Hematopoietic multipotent progenitor cell treated with erythropoietin and hydrocortisone succinate and interleukin-3 and kit ligand, for 4 days (in vitro differentiated cells): ENCODE results near the gene GADL1.

Experiments used
- DNase-seq: peaks from one replicate; pipeline ENCODE4 v3.0.0-alpha.2; 2015

Gene GADL1

DNA sequence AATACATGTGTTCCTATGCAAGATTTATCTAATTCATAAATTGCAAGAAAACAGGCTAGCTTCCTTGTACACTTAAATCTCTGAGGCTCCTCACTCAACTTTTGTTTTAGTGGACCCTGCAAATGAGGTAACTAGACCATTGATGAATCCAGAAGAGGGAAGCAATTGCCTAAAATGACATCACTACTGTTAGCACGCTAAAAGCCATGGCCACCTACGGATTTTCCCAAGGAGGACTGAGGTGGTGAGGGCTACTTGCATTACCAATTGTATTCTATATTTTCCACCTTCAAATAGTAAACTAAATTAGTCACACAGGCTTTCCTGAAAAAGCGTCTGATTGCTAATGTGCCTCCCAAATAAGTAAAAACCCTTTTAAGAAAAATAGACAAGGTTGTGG is 140.7 kb downstream of the GADL1 start:
- no peak for DNase-seq

DNA sequence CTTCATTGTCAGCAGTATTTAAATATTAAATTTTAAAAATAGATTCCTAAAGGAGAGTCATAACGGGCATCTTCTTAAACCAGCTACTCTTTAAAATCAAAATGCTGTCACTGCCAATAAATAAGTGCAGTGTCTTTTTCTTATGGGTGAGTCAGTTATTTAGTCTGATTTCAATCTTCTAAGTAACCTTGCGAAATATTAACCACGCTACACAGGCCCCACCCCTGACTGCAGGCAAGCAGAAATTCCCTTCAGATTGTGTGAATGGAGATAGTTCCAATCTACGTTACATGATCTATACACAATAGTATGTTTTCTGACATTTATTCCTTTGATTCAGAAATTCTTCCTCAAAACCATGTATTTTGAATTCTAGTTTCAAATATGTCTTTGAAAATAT is 141.5 kb downstream of the GADL1 start:
- peak; percentile 78 for DNase-seq

- no peak for DNase-seq
Measured at GRCh38 chr3:30752491-30752890, 142.0 kb downstream of the GADL1 start.

DNA sequence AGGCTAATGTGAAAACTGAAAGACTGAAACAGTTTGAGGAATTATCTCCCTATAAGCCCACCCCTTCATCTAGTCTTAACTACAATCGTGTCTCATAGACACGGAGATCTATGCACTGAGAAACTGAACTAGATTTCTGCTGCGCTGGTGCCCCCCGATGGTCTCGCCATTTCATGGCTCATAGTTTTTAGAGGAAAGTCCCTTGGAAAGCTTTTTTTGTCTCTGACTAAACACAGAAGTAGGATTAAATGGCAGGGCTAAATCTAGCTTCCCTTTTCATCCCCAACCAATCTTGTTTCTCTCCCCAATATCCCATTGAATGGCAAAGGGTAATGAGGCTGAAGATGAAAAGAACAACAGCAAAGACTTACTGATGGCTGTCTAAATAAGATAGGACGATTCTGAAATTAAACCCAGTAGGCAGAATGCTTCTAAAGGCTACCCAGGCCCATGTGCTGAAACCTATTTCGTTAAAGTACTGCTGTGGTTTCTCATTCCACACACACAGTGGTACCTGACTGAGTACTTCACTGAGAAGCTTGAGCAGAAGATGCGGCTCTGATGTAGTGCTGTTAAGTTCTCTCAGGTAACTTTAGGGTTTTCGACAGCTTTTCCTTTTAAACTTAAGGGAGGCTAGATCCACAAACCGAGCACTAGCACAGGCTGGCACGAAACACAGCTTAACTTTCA is 142.7 kb downstream of the GADL1 start:
- peak; percentile 76 for DNase-seq

DNA sequence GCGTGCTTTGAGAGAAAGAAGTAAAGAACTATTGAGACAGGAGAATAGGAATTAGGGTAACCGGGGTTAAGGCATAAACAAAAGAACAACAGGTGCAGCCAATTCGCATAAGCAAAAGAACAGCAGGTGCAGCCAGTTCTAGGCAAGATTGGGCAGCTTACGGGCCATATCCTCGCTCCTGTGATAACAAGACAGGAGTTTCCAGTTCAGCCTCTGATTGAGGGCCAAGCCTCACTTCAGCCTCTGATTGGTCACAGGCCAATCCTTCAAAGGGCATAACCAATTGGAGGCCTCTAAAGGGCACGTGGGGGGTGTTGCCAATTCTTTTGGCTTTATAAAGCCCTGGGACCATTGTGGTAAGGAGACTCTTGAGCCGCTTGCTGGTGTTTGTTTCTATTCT is 143.5 kb downstream of the GADL1 start:
- no peak for DNase-seq

DNA sequence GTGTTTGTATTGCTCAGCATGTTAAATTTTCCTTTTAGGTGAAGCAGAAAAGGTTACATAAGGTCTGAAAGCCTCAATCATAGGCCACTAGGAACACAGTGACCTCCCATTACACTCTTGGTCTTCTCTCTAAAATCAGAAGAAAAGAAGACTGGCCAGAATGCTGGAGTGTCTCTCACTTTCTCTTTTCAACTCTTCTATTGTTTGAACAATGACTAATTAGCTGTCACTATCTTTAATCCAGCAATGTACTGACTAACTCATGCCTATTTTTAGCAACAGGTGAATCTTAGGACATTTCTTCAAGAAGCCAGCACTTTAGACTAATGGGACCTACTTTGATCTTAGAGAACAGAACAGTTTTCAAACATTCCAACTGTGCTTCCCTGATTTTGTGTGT is 145.2 kb downstream of the GADL1 start:
- no peak for DNase-seq

GRCh38 chr3:30747771-30748281 is 146.6 kb downstream of the GADL1 start:
- DNase-seq, result peak; percentile 89

DNA sequence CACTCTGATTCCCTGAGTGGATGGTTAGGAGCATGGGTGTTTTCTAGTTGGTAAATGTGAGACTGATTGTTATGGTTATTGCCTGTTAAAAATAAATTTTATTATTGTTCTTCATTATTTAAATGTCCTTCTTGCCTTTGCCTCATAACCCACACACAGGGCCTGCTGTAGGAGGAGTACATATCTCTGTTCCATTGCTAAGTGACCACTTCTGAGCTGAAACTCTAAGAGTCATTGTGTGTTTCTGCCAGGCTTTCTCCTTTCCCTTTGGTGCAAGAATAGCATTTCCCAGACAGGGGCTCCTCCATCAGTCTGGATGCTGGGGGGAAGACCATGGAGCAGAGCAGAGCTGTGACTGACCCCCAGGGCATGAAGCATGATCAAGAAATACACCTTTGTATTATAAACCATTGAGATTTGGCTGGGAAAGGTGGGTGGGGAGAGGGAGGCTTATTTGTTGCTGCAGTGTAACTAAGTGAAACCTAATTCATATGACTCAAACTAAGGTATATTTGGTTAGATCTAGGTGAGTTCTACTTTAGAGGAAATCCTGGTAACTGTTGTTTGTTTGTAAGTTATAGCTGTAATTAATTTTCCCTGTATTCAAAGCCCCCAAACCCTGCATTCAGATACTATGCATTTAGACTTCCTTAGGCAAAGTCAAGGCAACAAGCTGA is 150.7 kb downstream of the GADL1 start:
- DNase-seq, result no peak

GRCh38 chr3:30742796-30743619 is 151.5 kb downstream of the GADL1 start:
- DNase-seq, result no peak

DNA sequence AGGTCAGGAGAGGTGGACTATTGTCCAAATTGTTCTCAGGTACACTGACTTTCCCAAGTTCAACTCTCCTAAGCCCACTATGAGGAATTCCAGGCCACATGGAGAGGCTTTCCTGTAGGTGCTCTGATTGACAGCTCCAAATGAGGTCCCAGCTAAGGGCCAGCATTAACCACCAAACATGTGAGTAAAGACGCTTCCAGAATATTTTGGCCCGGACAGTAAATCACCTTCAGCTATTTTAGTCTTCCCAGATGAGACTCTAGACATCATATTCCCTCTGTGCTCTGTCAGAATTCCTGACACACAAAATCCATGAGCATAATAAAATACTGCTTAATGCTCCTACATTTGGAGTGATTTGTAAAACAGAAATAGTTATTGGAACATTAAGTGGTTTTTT is 152.6 kb downstream of the GADL1 start:
- no peak for DNase-seq

DNA sequence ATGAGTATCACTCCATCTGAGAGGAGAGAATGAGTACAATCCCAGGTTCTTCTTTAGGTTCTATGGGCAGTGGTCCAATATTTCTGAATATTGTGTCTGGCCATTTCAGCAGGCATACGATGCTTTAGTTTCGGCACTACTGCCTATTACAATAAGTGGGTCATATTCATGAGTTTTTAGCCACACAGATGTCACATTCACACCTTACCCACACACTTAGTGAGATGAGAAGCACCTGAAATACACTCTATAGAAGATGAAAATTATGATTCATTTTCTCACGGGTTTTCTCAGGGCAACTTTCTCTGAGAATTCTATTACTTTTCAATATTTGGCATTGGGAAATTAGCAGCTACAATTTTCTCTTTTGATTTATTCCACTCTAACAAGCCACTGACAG is 155.9 kb downstream of the GADL1 start:
- DNase-seq, result no peak

GRCh38 chr3:30737743-30738499 is 156.5 kb downstream of the GADL1 start:
- DNase-seq, result no peak

DNA sequence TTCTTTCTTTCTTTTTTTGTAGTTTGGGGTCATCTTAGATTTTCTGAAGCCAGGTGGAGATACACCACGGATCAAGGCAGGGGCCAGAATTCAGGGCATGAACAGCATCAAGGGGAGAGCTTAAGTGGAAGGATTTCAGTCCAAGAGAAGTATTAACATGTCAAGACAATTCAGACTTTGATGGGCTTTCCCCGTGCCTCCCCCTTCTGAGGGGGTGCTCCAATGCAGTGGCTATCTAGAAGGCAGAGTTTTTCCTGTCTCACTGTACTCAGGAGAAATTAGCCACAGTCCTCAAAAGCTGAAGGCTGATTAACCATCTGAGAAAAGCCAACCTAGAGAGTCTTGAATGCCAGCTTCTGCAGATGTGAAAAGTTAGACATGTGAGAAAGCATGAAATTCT is 160.8 kb downstream of the GADL1 start:
- DNase-seq, result no peak

DNA sequence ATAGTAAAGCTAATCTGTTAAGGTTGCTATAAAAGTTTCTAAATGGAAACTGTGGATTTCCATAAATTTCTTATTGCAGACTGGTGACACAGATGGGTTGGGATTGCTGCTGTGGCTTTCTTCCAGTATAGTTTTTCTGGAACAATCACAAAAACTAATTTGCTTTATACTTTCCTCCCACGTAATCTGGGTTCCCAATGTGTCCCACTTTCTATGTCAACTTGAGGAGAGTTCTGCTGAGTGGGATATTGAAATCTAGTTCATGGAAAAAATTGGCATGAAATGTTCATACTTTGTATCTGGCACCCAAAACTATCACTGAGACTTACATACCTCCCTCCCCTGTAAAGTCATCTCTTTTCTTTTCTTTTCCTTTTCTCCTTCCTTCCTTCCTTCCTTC is 161.3 kb downstream of the GADL1 start:
- DNase-seq, result no peak

DNA sequence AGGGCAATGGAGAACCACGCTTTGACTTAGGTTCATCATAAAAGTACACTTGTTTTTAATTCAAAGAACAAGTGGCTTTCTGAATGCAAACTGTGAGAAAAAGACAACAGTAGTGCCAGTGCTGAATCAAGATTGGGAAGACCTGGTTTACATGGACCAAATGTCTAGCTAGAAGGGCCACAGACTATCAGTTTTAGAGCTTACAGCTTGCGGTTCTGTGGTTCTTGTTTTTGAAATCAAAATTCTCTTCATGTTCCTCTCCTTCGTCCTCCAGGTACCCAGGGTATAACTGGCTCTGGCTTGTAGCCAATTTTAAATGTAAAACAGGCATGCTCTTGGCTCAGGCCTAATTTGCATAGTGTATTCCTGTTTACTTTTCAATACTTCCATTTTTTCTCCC is 163.5 kb downstream of the GADL1 start:
- no peak for DNase-seq

DNA sequence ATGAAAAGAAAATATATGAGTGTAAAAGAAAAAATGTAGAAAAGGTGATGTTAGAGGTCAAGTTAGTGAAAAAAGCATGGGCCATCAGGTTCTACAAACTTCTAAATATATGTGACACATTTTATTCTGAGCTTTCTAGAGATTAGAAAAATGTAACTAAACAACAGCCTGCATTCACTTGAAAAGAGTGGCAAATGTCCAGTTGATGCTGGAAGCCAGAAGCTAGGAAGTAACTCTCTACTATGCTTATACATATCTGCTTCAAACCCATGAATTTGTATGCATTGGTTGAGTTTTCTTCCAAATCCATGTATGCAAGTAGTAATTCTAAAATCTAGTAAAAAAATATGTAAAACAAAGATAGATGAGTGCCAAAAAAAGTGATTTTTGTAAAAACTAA is 164.5 kb downstream of the GADL1 start:
- no peak for DNase-seq

GRCh38 chr3:30729512-30729911 is 164.9 kb downstream of the GADL1 start:
- no peak for DNase-seq

DNA sequence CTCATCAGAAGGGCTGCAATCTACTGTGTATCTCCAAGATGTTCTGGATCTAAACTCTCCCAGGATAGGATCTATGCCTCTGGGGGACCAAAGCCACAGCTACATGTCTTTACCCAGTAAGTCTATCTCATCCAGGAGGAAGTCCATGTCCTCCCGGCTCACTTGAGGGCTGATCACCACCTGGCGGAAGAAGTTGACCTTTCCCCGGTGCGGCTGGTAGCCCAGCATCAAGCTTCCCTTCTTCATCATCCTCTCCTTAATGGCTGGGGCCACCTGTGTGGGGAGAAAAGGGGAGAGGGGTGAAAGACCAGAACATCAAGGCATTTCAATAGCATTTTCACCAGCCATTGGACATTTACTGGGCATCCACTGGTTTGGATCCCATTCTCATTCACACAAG is 166.3 kb downstream of the GADL1 start:
- DNase-seq, result no peak

GRCh38 chr3:30724863-30725262 is 169.6 kb downstream of the GADL1 start:
- DNase-seq, result no peak

- DNase-seq, result no peak
Measured at GRCh38 chr3:30723211-30723610, 171.2 kb downstream of the GADL1 start.

DNA sequence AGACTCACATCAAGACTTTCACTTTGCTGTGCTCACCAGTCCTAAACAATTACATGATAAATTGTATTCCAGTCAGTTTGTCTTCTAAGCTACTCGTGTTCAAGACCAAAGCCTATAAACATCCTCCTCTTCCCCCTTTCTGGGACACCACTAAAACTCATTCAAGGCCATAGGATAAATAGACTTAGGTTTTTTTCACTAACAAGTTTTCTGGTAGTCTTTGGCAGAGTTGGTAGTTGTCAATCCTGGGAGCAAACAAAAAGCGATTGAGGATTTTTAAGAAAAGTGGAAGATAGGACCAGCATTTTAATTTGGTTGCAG is 173.2 kb downstream of the GADL1 start:
- no peak for DNase-seq

GRCh38 chr3:30720586-30721313 is 173.7 kb downstream of the GADL1 start:
- DNase-seq, result no peak

- DNase-seq, result no peak
Measured at GRCh38 chr3:30719536-30719935, 174.9 kb downstream of the GADL1 start.
